Keratinocyte (primary cell): ENCODE measurements around the gene DCTD. TPM values are rescaled to one million over a fixed set of nuclear protein-coding genes. Genes with fewer than 3 reads are reported as not detected.

Source experiments
- DNase-seq: peaks from one replicate; pipeline ENCODE4 v3.0.0-alpha.2; 2011; ENCODE audit warnings: low read depth, missing footprints, low spot score
- FAIRE-seq: peaks from 2 replicates; lab custom pipeline; 2011; peaks lifted over from hg19 to GRCh38; lab: Jason Lieb, UNC
- H2AFZ ChIP-seq: 2 replicates; pipeline ENCODE4 v1.6.0; 2012; ENCODE audit warnings: low read length, control low read depth, inconsistent platforms; ENCODE audit not compliant: control insufficient read depth
- H3K27ac ChIP-seq: 2 replicates; pipeline ENCODE4 v1.5.1; 2011; ENCODE audit warnings: low read length; ENCODE audit not compliant: control insufficient read depth, insufficient read depth
- H3K27me3 ChIP-seq: 3 replicates; pipeline ENCODE4 v1.6.0; 2011; ENCODE audit warnings: low read length; ENCODE audit not compliant: control insufficient read depth, insufficient read depth; ENCODE audit errors: extremely low read depth
- H3K36me3 ChIP-seq, 2 experiments: 2 replicates in 1 of 2; 3 replicates in 1 of 2; pipeline ENCODE4 v1.5.1; 2011; ENCODE audit warnings: low read length in 2 of 2, mild to moderate bottlenecking in 1 of 2; ENCODE audit not compliant: control insufficient read depth in 2 of 2, insufficient read depth in 2 of 2; ENCODE audit errors: extremely low read depth in 1 of 2
- H3K4me1 ChIP-seq: 3 replicates; pipeline ENCODE4 v1.5.1; 2011; ENCODE audit warnings: low read length; ENCODE audit not compliant: control insufficient read depth, insufficient read depth; ENCODE audit errors: extremely low read depth
- H3K4me2 ChIP-seq: 3 replicates; pipeline ENCODE4 v1.6.0; 2011; ENCODE audit warnings: low read depth, low read length; ENCODE audit not compliant: control insufficient read depth, insufficient read depth; ENCODE audit errors: extremely low read depth
- H3K4me3 ChIP-seq, 3 experiments: fragments of 200-600 bp in 1 of 3; sonication (generic) in 1 of 3; 2 replicates in 2 of 3; 3 replicates in 1 of 3; pipeline ENCODE4 v1.5.1; 2011 to 2016; ENCODE audit warnings: low read length in 3 of 3, mild to moderate bottlenecking in 3 of 3, control low read depth in 2 of 3, inconsistent platforms in 1 of 3, low read depth in 1 of 3, mixed read lengths in 1 of 3, mixed run types in 1 of 3, moderate library complexity in 1 of 3; ENCODE audit not compliant: control insufficient read depth in 2 of 3, insufficient read depth in 2 of 3; ENCODE audit errors: extremely low read depth in 1 of 3
- H3K79me2 ChIP-seq: 2 replicates; pipeline ENCODE4 v1.6.0; 2012; ENCODE audit warnings: low read length; ENCODE audit not compliant: control insufficient read depth, insufficient read depth
- H3K9ac ChIP-seq: 3 replicates; pipeline ENCODE4 v1.6.0; 2011; ENCODE audit warnings: low read length; ENCODE audit not compliant: control insufficient read depth, insufficient read depth; ENCODE audit errors: extremely low read depth
- H3K9me1 ChIP-seq: 3 replicates; pipeline ENCODE4 v1.6.0; 2011; ENCODE audit warnings: low read length; ENCODE audit not compliant: control insufficient read depth, insufficient read depth; ENCODE audit errors: extremely low read depth
- H3K9me3 ChIP-seq: 2 replicates; pipeline ENCODE4 v1.5.1; 2012; ENCODE audit warnings: low read depth, low read length; ENCODE audit not compliant: control insufficient read depth
- H4K20me1 ChIP-seq: 3 replicates; pipeline ENCODE4 v1.6.0; 2011; ENCODE audit warnings: low read length; ENCODE audit not compliant: control insufficient read depth, insufficient read depth; ENCODE audit errors: extremely low read depth
- CTCF ChIP-seq, 3 experiments: IDR thresholded peaks in 1 of 3; conservative IDR thresholded peaks in 1 of 3; optimal IDR thresholded peaks in 1 of 3; 2 replicates in 2 of 3; 3 replicates in 1 of 3; pipeline versions ENCODE3 to v1.5.1; 2011; ENCODE audit warnings: low read length in 3 of 3, mild to moderate bottlenecking in 3 of 3, moderate library complexity in 2 of 3, control low read depth in 1 of 3, inconsistent platforms in 1 of 3; ENCODE audit not compliant: insufficient read depth in 2 of 3; ENCODE audit errors: extremely low read depth in 1 of 3
- EZH2 ChIP-seq: IDR thresholded peaks from one replicate; pipeline ENCODE4 v1.6.1; 2012; ENCODE audit warnings: inconsistent platforms, mild to moderate bottlenecking, low read length, moderate library complexity
- dilution Hi-C: fragments of 300-500 bp; cut with MboI; formaldehyde crosslinking; loops from one replicate; pipeline ENCODE4 v1.7.0; 2020; ENCODE audit warnings: low sequenced_read_pairs; ENCODE audit not compliant: extremely low pct_ligation_motif_present
- polyA plus RNA-seq, 5 experiments: library from polyadenylated mRNA; depleted of rRNA in 3 of 5; stranded (reverse) in 3 of 5; stranded (forward) in 1 of 5; unstranded in 1 of 5; fragments of >200 nt; gene quantifications; 1 replicate in 1 of 5; 2 replicates in 3 of 5; 3 replicates in 1 of 5; pipeline versions ENCODE4 v1.2.1 to v1.2.3, GENCODE V29; 2011 to 2012; ENCODE audit warnings: missing spikeins in 2 of 5, low read depth in 1 of 5, low replicate concordance in 1 of 5

DCTD gene
- polyA plus RNA-seq, 1 donor (not counting 4 experiments of a cell fraction or from before 2014, with no cell fraction given): 119 TPM

GRCh38 chr4:182877326-182877883, 39.8 kb downstream of the DCTD start:
- Histone ChIP-seq H3K36me3 (peaks cover 2 to 4% of the 10 kb centered on the region in 2 experiments), H3K9me3 (no peaks in the 10 kb centered on the region), H4K20me1 (no peaks in the 10 kb centered on the region), H3K9me1 (no peaks in the 10 kb centered on the region), H3K9ac (no peak overlapping the region), H3K27me3 (no peaks in the 10 kb centered on the region), H3K4me3 (no peak overlapping the region), H3K27ac (no peak overlapping the region), H3K4me2 (no peak overlapping the region), H3K79me2 (no peaks in the 10 kb centered on the region), H2AFZ (no peak overlapping the region), H3K4me1 (no peaks in the 10 kb centered on the region)
- dilution Hi-C loops: no loop called here
- DNase-seq: no peak
- TF ChIP-seq CTCF (optimal IDR thresholded peaks at IDR 0.05 in 1 of 3, IDR thresholded peaks at IDR 0.05 in 1 of 3, conservative IDR thresholded peaks at IDR 0.05 in 1 of 3; ENCODE audit: extremely low read depth in 1 of 3, insufficient read depth in 2 of 3, low read length in 3 of 3): no peak
- TF ChIP-seq EZH2: no peak
- FAIRE-seq: no peak

GRCh38 chr4:182876427-182876826, 40.8 kb downstream of the DCTD start:
- Histone ChIP-seq H3K36me3 (peaks cover 2 to 3% of the 10 kb centered on the region in 2 experiments), H2AFZ (no peak overlapping the region), H3K79me2 (no peaks in the 10 kb centered on the region), H3K4me2 (no peak overlapping the region), H3K27me3 (no peaks in the 10 kb centered on the region), H3K9me1 (no peaks in the 10 kb centered on the region), H3K27ac (no peak overlapping the region), H3K4me1 (no peaks in the 10 kb centered on the region), H3K9me3 (no peaks in the 10 kb centered on the region), H3K4me3 (no peak overlapping the region), H4K20me1 (no peaks in the 10 kb centered on the region), H3K9ac (no peak overlapping the region)
- dilution Hi-C loops: no loop called here
- FAIRE-seq: no peak
- no peak for DNase-seq
- TF ChIP-seq CTCF (optimal IDR thresholded peaks at IDR 0.05 in 1 of 3, IDR thresholded peaks at IDR 0.05 in 1 of 3, conservative IDR thresholded peaks at IDR 0.05 in 1 of 3; ENCODE audit: extremely low read depth in 1 of 3, insufficient read depth in 2 of 3, low read length in 3 of 3) (no peak), EZH2 (no peak)
